ENCODE results near the gene SMIM30. TPM values are rescaled to one million over a fixed set of nuclear protein-coding genes. Genes with fewer than 3 reads are reported as not detected.

Gene SMIM30
- total and polyA plus RNA-seq, 4 donors: 9.7 to 32.9 (median 19.8) TPM

DNA sequence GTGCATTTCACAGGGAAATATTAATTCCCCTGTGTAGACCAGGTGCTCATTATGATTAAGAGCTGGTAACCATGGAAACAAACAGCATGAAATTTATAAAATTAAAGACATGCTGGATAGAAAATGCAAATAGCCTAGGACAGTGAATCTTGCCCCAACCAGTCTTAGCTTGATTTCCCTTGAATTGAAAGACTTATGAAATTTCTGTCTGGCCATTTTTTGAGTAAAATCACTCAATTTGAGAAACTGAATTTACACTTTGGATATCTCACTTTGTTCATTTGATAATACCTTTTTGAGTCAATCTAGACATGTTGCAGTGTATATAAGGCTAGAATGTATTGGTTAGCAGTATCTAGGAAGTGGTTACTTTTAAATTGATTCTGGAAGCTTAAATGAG lies 4.4 kb upstream of the SMIM30 start:
- Histone ChIP-seq H3K36me3 (ENCODE audit: control insufficient read depth in 4 of 4, insufficient read depth in 3 of 4, low read depth in 1 of 4, low read length in 3 of 4) (no peaks in the 10 kb centered on the region), H3K4me1 (ENCODE audit: control insufficient read depth in 4 of 4, insufficient read depth in 4 of 4, low read length in 3 of 4) (peaks cover 0 to 8% (median under 1%) of the 10 kb centered on the region in 4 donors), H3K4me3 (ENCODE audit: low read depth in 1 of 3, low read length in 3 of 3) (no peak overlapping the region), H3K9ac (ENCODE audit: low read depth in 1 of 2, low read length in 2 of 2) (no peak overlapping the region), H3K27me3 (ENCODE audit: control insufficient read depth in 4 of 4, insufficient read depth in 4 of 4, low read length in 3 of 4) (no peaks in the 10 kb centered on the region), H3K27ac (ENCODE audit: low read depth in 1 of 2, low read length in 2 of 2) (no peak overlapping the region), H3K9me3 (ENCODE audit: control insufficient read depth in 4 of 4, low read length in 3 of 4) (no peaks in the 10 kb centered on the region)
- TF ChIP-seq GABPA (IDR thresholded peaks at IDR 0.05 in 1 of 2, conservative IDR thresholded peaks at IDR 0.05 in 1 of 2) (no peak), JUND (IDR thresholded peaks at IDR 0.05) (no peak), FOXA2 (IDR thresholded peaks at IDR 0.05) (no peak), YY1 (IDR thresholded peaks at IDR 0.05) (no peak), RAD21 (IDR thresholded peaks at IDR 0.05) (no peak), TAF1 (conservative IDR thresholded peaks at IDR 0.05) (no peak), FOXA1 (IDR thresholded peaks at IDR 0.05) (no peak), EGR1 (IDR thresholded peaks at IDR 0.05; ENCODE audit: low read depth in 2 of 2) (no peak), HNF4G (IDR thresholded peaks at IDR 0.05) (no peak), HNF4A (conservative IDR thresholded peaks at IDR 0.05) (no peak), SP1 (IDR thresholded peaks at IDR 0.05) (no peak), RXRA (IDR thresholded peaks at IDR 0.05) (no peak)
- TF ChIP-seq, protein P1, sequence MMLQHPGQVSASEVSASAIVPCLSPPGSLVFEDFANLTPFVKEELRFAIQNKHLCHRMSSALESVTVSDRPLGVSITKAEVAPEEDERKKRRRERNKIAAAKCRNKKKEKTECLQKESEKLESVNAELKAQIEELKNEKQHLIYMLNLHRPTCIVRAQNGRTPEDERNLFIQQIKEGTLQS (IDR thresholded peaks at IDR 0.05): no peak
- TF ChIP-seq, protein P2, sequence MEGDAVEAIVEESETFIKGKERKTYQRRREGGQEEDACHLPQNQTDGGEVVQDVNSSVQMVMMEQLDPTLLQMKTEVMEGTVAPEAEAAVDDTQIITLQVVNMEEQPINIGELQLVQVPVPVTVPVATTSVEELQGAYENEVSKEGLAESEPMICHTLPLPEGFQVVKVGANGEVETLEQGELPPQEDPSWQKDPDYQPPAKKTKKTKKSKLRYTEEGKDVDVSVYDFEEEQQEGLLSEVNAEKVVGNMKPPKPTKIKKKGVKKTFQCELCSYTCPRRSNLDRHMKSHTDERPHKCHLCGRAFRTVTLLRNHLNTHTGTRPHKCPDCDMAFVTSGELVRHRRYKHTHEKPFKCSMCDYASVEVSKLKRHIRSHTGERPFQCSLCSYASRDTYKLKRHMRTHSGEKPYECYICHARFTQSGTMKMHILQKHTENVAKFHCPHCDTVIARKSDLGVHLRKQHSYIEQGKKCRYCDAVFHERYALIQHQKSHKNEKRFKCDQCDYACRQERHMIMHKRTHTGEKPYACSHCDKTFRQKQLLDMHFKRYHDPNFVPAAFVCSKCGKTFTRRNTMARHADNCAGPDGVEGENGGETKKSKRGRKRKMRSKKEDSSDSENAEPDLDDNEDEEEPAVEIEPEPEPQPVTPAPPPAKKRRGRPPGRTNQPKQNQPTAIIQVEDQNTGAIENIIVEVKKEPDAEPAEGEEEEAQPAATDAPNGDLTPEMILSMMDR (IDR thresholded peaks at IDR 0.05; ENCODE audit: low read depth, low read length, missing input control): no peak
- TF ChIP-seq, protein P3, sequence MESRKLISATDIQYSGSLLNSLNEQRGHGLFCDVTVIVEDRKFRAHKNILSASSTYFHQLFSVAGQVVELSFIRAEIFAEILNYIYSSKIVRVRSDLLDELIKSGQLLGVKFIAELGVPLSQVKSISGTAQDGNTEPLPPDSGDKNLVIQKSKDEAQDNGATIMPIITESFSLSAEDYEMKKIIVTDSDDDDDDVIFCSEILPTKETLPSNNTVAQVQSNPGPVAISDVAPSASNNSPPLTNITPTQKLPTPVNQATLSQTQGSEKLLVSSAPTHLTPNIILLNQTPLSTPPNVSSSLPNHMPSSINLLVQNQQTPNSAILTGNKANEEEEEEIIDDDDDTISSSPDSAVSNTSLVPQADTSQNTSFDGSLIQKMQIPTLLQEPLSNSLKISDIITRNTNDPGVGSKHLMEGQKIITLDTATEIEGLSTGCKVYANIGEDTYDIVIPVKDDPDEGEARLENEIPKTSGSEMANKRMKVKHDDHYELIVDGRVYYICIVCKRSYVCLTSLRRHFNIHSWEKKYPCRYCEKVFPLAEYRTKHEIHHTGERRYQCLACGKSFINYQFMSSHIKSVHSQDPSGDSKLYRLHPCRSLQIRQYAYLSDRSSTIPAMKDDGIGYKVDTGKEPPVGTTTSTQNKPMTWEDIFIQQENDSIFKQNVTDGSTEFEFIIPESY (IDR thresholded peaks at IDR 0.05): no peak
- TF ChIP-seq, protein P4, sequence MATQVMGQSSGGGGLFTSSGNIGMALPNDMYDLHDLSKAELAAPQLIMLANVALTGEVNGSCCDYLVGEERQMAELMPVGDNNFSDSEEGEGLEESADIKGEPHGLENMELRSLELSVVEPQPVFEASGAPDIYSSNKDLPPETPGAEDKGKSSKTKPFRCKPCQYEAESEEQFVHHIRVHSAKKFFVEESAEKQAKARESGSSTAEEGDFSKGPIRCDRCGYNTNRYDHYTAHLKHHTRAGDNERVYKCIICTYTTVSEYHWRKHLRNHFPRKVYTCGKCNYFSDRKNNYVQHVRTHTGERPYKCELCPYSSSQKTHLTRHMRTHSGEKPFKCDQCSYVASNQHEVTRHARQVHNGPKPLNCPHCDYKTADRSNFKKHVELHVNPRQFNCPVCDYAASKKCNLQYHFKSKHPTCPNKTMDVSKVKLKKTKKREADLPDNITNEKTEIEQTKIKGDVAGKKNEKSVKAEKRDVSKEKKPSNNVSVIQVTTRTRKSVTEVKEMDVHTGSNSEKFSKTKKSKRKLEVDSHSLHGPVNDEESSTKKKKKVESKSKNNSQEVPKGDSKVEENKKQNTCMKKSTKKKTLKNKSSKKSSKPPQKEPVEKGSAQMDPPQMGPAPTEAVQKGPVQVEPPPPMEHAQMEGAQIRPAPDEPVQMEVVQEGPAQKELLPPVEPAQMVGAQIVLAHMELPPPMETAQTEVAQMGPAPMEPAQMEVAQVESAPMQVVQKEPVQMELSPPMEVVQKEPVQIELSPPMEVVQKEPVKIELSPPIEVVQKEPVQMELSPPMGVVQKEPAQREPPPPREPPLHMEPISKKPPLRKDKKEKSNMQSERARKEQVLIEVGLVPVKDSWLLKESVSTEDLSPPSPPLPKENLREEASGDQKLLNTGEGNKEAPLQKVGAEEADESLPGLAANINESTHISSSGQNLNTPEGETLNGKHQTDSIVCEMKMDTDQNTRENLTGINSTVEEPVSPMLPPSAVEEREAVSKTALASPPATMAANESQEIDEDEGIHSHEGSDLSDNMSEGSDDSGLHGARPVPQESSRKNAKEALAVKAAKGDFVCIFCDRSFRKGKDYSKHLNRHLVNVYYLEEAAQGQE (IDR thresholded peaks at IDR 0.05): no peak
- TF ChIP-seq, protein P5, sequence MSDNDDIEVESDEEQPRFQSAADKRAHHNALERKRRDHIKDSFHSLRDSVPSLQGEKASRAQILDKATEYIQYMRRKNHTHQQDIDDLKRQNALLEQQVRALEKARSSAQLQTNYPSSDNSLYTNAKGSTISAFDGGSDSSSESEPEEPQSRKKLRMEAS (IDR thresholded peaks at IDR 0.05): no peak
- DNase-seq (ENCODE audit: low spot score): no peak
